Measurements from ENCODE around the gene HSPB1.
"Not testable (repeated sequence)": the region's sequence is repeated elsewhere in the genome, so short reads cannot be mapped to it uniquely, and the experiment has no call there.

HSPB1 gene

GRCh38 chr7:76309341-76310101 lies 7.0 kb downstream of the HSPB1 start:
- H3K27me3 Mint-ChIP-seq; intact Hi-C loops (cut with micrococcal nuclease); H3K4me3 Mint-ChIP-seq; H3K9me3 Mint-ChIP-seq; H3K27ac Mint-ChIP-seq; H3K36me3 Mint-ChIP-seq (ENCODE audit: low read depth): not testable (repeated sequence)
- peaks cover 18% of the 10 kb centered on the region for H3K4me1 Mint-ChIP-seq (ENCODE audit: low read depth)

GRCh38 chr7:76310102-76310957 lies 7.9 kb downstream of the HSPB1 start:
- Mint-ChIP-seq H3K36me3 (ENCODE audit: low read depth) (no peaks in the 10 kb centered on the region), H3K4me1 (ENCODE audit: low read depth) (peaks cover 14% of the 10 kb centered on the region), H3K27ac (no peak overlapping the region), H3K9me3 (no peaks in the 10 kb centered on the region), H3K27me3 (peaks cover 4% of the 10 kb centered on the region), H3K4me3 (no peak overlapping the region)
- intact Hi-C loops (cut with micrococcal nuclease): no loop called here

- H3K9me3 Mint-ChIP-seq; intact Hi-C loops (cut with micrococcal nuclease); H3K27ac Mint-ChIP-seq; H3K4me3 Mint-ChIP-seq; H3K27me3 Mint-ChIP-seq; H3K36me3 Mint-ChIP-seq (ENCODE audit: low read depth): not testable (repeated sequence)
- peaks cover 16% of the 10 kb centered on the region for H3K4me1 Mint-ChIP-seq (ENCODE audit: low read depth)
Measured at GRCh38 chr7:76311838-76312237, 9.4 kb downstream of the HSPB1 start.

GRCh38 chr7:76314042-76314721 lies 11.7 kb downstream of the HSPB1 start:
- peak overlapping the region; percentile 16 for H3K27ac Mint-ChIP-seq

GRCh38 chr7:76314740-76315139 lies 12.3 kb downstream of the HSPB1 start:
- H3K4me1 Mint-ChIP-seq (ENCODE audit: low read depth): peaks cover 41% of the 10 kb centered on the region
- not testable (repeated sequence) for H3K27me3 Mint-ChIP-seq; H3K36me3 Mint-ChIP-seq (ENCODE audit: low read depth); H3K27ac Mint-ChIP-seq; H3K4me3 Mint-ChIP-seq; H3K9me3 Mint-ChIP-seq
- intact Hi-C loops (cut with micrococcal nuclease): loop anchor here (1.0 kb wide), 2 partner anchors 23 to 136 kb away; no protein-coding TSS in a partner anchor

More at GRCh38 chr7:76314042-76314721, 11.7 kb downstream of the HSPB1 start:
- peaks cover 38% of the 10 kb centered on the region for H3K4me1 Mint-ChIP-seq (ENCODE audit: low read depth)
- H3K27me3 Mint-ChIP-seq: peaks cover 4% of the 10 kb centered on the region
- no peaks in the 10 kb centered on the region for H3K9me3 Mint-ChIP-seq
- no peak overlapping the region for H3K4me3 Mint-ChIP-seq
- H3K36me3 Mint-ChIP-seq (ENCODE audit: low read depth): peaks cover 8% of the 10 kb centered on the region
- intact Hi-C loops (cut with micrococcal nuclease): loop anchor here (1.0 kb wide), 2 partner anchors 23 to 136 kb away; no protein-coding TSS in a partner anchor

- Mint-ChIP-seq H3K4me1 (ENCODE audit: low read depth) (peaks cover 46% of the 10 kb centered on the region), H3K4me3 (no peak overlapping the region), H3K27ac (no peak overlapping the region), H3K27me3 (peaks cover 3% of the 10 kb centered on the region), H3K9me3 (no peaks in the 10 kb centered on the region), H3K36me3 (ENCODE audit: low read depth) (peaks cover 14% of the 10 kb centered on the region)
- intact Hi-C loops (cut with micrococcal nuclease): no loop called here
Measured at GRCh38 chr7:76315364-76315763, 12.9 kb downstream of the HSPB1 start.

GRCh38 chr7:76316984-76317781 lies 14.7 kb downstream of the HSPB1 start:
- Mint-ChIP-seq H3K36me3 (ENCODE audit: low read depth) (peaks cover 32% of the 10 kb centered on the region), H3K4me3 (peak overlapping the region; percentile 84), H3K27ac (peak overlapping the region; percentile 84), H3K27me3 (peaks cover 3% of the 10 kb centered on the region), H3K4me1 (ENCODE audit: low read depth) (peaks cover 48% of the 10 kb centered on the region), H3K9me3 (no peaks in the 10 kb centered on the region)
- intact Hi-C loops (cut with micrococcal nuclease): no loop called here

- Mint-ChIP-seq H3K27ac (peak overlapping the region; percentile 84), H3K4me1 (ENCODE audit: low read depth) (peaks cover 48% of the 10 kb centered on the region), H3K4me3 (peak overlapping the region; percentile 84), H3K9me3 (no peaks in the 10 kb centered on the region), H3K36me3 (ENCODE audit: low read depth) (peaks cover 40% of the 10 kb centered on the region), H3K27me3 (peaks cover 3% of the 10 kb centered on the region)
- intact Hi-C loops (cut with micrococcal nuclease): loop anchor here (1.0 kb wide), 1 partner anchor 41 kb away; no protein-coding TSS in a partner anchor
Measured at GRCh38 chr7:76317782-76318487, 15.5 kb downstream of the HSPB1 start.

GRCh38 chr7:76318488-76319353 lies 16.2 kb downstream of the HSPB1 start:
- intact Hi-C loops (cut with micrococcal nuclease): loop anchor here (1.0 kb wide), 1 partner anchor 41 kb away; no protein-coding TSS in a partner anchor
- H3K9me3 Mint-ChIP-seq: no peaks in the 10 kb centered on the region
- peaks cover 47% of the 10 kb centered on the region for H3K36me3 Mint-ChIP-seq (ENCODE audit: low read depth)

GRCh38 chr7:76325092-76325491 lies 22.6 kb downstream of the HSPB1 start:
- no peak overlapping the region for H3K27ac Mint-ChIP-seq
- H3K4me3 Mint-ChIP-seq: no peak overlapping the region
- intact Hi-C loops (cut with micrococcal nuclease): no loop called here
- H3K4me1 Mint-ChIP-seq (ENCODE audit: low read depth): peaks cover 37% of the 10 kb centered on the region
- H3K36me3 Mint-ChIP-seq (ENCODE audit: low read depth): peaks cover 97% of the 10 kb centered on the region
- H3K27me3 Mint-ChIP-seq: no peaks in the 10 kb centered on the region
- no peaks in the 10 kb centered on the region for H3K9me3 Mint-ChIP-seq

More at GRCh38 chr7:76318488-76319353, 16.2 kb downstream of the HSPB1 start:
- Mint-ChIP-seq H3K4me3 (peak overlapping the region; percentile 84), H3K4me1 (ENCODE audit: low read depth) (peaks cover 48% of the 10 kb centered on the region), H3K27me3 (peaks cover 2% of the 10 kb centered on the region), H3K27ac (peak overlapping the region; percentile 84)

GRCh38 chr7:76325811-76326210 lies 23.3 kb downstream of the HSPB1 start:
- H3K4me1 Mint-ChIP-seq (ENCODE audit: low read depth): peaks cover 37% of the 10 kb centered on the region
- H3K36me3 Mint-ChIP-seq (ENCODE audit: low read depth): peaks cover 97% of the 10 kb centered on the region
- H3K27ac Mint-ChIP-seq: no peak overlapping the region
- no peaks in the 10 kb centered on the region for H3K27me3 Mint-ChIP-seq
- H3K4me3 Mint-ChIP-seq: no peak overlapping the region
- intact Hi-C loops (cut with micrococcal nuclease): no loop called here
- H3K9me3 Mint-ChIP-seq: no peaks in the 10 kb centered on the region

- intact Hi-C loops (cut with micrococcal nuclease): no loop called here
- peaks cover 44% of the 10 kb centered on the region for H3K4me1 Mint-ChIP-seq (ENCODE audit: low read depth)
- no peak overlapping the region for H3K4me3 Mint-ChIP-seq
- H3K9me3 Mint-ChIP-seq: no peaks in the 10 kb centered on the region
- no peak overlapping the region for H3K27ac Mint-ChIP-seq
- peaks cover 97% of the 10 kb centered on the region for H3K36me3 Mint-ChIP-seq (ENCODE audit: low read depth)
- H3K27me3 Mint-ChIP-seq: no peaks in the 10 kb centered on the region
Measured at GRCh38 chr7:76326646-76327233, 24.3 kb downstream of the HSPB1 start.
